HepG2 (cell line): ENCODE measurements around the gene DLG4. TPM values are rescaled to one million over a fixed set of nuclear protein-coding genes. Genes with fewer than 3 reads are reported as not detected.

ENCODE experiments used
- DPF2 ChIP-seq: sonication (generic); formaldehyde crosslinking; IDR thresholded peaks from 2 replicates; pipeline ENCODE4 v1.4.0; 2020; ENCODE audit warnings: mild to moderate bottlenecking, low read depth, missing genetic modification reagents, borderline replicate concordance
- FUBP1 ChIP-seq: sonication (generic); formaldehyde crosslinking; IDR thresholded peaks from 2 replicates; pipeline ENCODE4 v1.5.1; 2020; ENCODE audit warnings: missing genetic modification reagents, mild to moderate bottlenecking, borderline replicate concordance
- HNF1B ChIP-seq: sonication (generic); formaldehyde crosslinking; IDR thresholded peaks from 2 replicates; pipeline ENCODE4 v1.5.1; 2020; ENCODE audit warnings: mild to moderate bottlenecking, moderate library complexity, missing genetic modification reagents
- KLF6 ChIP-seq: IDR thresholded peaks from 2 replicates; pipeline ENCODE4 v1.8.0; 2016; ENCODE audit warnings: missing biosample characterization, missing genetic modification reagents
- MLLT10 ChIP-seq: sonication (generic); formaldehyde crosslinking; IDR thresholded peaks from 2 replicates; pipeline ENCODE4 v1.4.0; 2020; ENCODE audit warnings: missing genetic modification reagents
- PHF5A ChIP-seq: IDR thresholded peaks from one replicate; pipeline ENCODE4 v1.6.1; 2018; ENCODE audit warnings: low read depth, missing genetic modification reagents; ENCODE audit not compliant: unreplicated experiment
- SRSF1 ChIP-seq: fragments of 200-400 bp; formaldehyde crosslinking; optimal IDR thresholded peaks from 2 replicates; pipeline ENCODE3; 2017; ENCODE audit warnings: mild to moderate bottlenecking, low read depth, low read length, moderate library complexity
- ZC3H4 ChIP-seq: sonication (generic); formaldehyde crosslinking; IDR thresholded peaks from 2 replicates; pipeline ENCODE4 v1.4.0; 2020; ENCODE audit warnings: missing genetic modification reagents, borderline replicate concordance
- ZFP41 ChIP-seq: sonication (generic); formaldehyde crosslinking; IDR thresholded peaks from 2 replicates; pipeline ENCODE4 v1.4.0; 2020; ENCODE audit warnings: mild to moderate bottlenecking, missing genetic modification reagents, borderline replicate concordance
- ZIK1 ChIP-seq: sonication (generic); formaldehyde crosslinking; IDR thresholded peaks from 2 replicates; pipeline ENCODE4 v1.5.0; 2020; ENCODE audit warnings: mild to moderate bottlenecking, low read depth, missing genetic modification reagents, borderline replicate concordance
- ZNF160 ChIP-seq: sonication (generic); formaldehyde crosslinking; IDR thresholded peaks from 2 replicates; pipeline ENCODE4 v1.8.0; 2022; ENCODE audit warnings: mild to moderate bottlenecking, inconsistent platforms, missing genetic modification reagents
- ZNF878 ChIP-seq: sonication (generic); formaldehyde crosslinking; IDR thresholded peaks from 2 replicates; pipeline ENCODE4 v1.8.1; 2023; ENCODE audit warnings: mild to moderate bottlenecking, missing genetic modification reagents, moderate library complexity
- polyA plus RNA-seq, 8 experiments: library from polyadenylated mRNA; depleted of rRNA in 3 of 8; stranded (reverse) in 7 of 8; unstranded in 1 of 8; fragments of >200 nt; fragmentation: Illumina TruSeq in 4 of 8; extraction: Trizol in 4 of 8; gene quantifications; 2 replicates each; pipeline versions ENCODE4 v1.2.1 to v1.2.3, GENCODE V29; 2011 to 2016; ENCODE audit warnings: low read depth in 4 of 8, missing spikeins in 1 of 8, mixed read lengths in 1 of 8; ENCODE audit not compliant: insufficient read depth in 1 of 8
- total RNA-seq, 5 experiments: library from RNA; depleted of rRNA; stranded (reverse); fragments of >200 nt; fragmentation: Illumina TruSeq; extraction: Trizol; gene quantifications; 2 replicates each; pipeline ENCODE4 v1.2.3, GENCODE V29; 2016; ENCODE audit warnings: low read depth in 1 of 5
- TF ChIP-seq, protein P1 (sequence below): sonication (generic); formaldehyde crosslinking; IDR thresholded peaks from 2 replicates; pipeline ENCODE4 v1.4.0; 2020; ENCODE audit warnings: missing genetic modification reagents
- TF ChIP-seq, protein P2 (sequence below): sonication (generic); formaldehyde crosslinking; IDR thresholded peaks from 2 replicates; pipeline ENCODE4 v1.5.1; 2020; ENCODE audit warnings: missing genetic modification reagents, mild to moderate bottlenecking, borderline replicate concordance
- TF ChIP-seq, protein P3 (sequence below): sonication (generic); formaldehyde crosslinking; IDR thresholded peaks from 2 replicates; pipeline ENCODE4 v1.8.0; 2022; ENCODE audit warnings: missing genetic modification reagents, mild to moderate bottlenecking, moderate library complexity, borderline replicate concordance

DLG4 gene
- total and polyA plus RNA-seq, 2 of the 13 experiments (the other 11 are each of a cell fraction or from before 2014, with no cell fraction given) = 0.71 to 4.3 TPM

GRCh38 chr17:7234083-7234951 is 14.7 kb upstream of the DLG4 start, which contains the start of gene DVL2 (continued):
- peak; percentile 76; the same call in 1 of the 2 replicates for TF ChIP-seq FUBP1
- peak; percentile 57; the same call in 1 of the 2 replicates for TF ChIP-seq ZNF160 (CRISPR knock-in tag)
- peak; percentile 89 for TF ChIP-seq PHF5A (CRISPR knock-in tag)
- no peak for TF ChIP-seq ZFP41 (CRISPR knock-in tag)
- TF ChIP-seq MLLT10 (CRISPR knock-in tag) = no peak
- 0 out of 2 replicates have a peak, but pooled peaks have one; percentile 44 for TF ChIP-seq KLF6 (CRISPR knock-in tag)
- TF ChIP-seq SRSF1 = peak; percentile 75
- no peak; the same call in 1 of the 2 replicates for TF ChIP-seq ZNF878 (CRISPR knock-in tag)
- TF ChIP-seq, protein P1, sequence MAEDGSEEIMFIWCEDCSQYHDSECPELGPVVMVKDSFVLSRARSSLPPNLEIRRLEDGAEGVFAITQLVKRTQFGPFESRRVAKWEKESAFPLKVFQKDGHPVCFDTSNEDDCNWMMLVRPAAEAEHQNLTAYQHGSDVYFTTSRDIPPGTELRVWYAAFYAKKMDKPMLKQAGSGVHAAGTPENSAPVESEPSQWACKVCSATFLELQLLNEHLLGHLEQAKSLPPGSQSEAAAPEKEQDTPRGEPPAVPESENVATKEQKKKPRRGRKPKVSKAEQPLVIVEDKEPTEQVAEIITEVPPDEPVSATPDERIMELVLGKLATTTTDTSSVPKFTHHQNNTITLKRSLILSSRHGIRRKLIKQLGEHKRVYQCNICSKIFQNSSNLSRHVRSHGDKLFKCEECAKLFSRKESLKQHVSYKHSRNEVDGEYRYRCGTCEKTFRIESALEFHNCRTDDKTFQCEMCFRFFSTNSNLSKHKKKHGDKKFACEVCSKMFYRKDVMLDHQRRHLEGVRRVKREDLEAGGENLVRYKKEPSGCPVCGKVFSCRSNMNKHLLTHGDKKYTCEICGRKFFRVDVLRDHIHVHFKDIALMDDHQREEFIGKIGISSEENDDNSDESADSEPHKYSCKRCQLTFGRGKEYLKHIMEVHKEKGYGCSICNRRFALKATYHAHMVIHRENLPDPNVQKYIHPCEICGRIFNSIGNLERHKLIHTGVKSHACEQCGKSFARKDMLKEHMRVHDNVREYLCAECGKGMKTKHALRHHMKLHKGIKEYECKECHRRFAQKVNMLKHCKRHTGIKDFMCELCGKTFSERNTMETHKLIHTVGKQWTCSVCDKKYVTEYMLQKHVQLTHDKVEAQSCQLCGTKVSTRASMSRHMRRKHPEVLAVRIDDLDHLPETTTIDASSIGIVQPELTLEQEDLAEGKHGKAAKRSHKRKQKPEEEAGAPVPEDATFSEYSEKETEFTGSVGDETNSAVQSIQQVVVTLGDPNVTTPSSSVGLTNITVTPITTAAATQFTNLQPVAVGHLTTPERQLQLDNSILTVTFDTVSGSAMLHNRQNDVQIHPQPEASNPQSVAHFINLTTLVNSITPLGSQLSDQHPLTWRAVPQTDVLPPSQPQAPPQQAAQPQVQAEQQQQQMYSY = peak; percentile 61; the same call in 1 of the 2 replicates
- TF ChIP-seq, protein P2, sequence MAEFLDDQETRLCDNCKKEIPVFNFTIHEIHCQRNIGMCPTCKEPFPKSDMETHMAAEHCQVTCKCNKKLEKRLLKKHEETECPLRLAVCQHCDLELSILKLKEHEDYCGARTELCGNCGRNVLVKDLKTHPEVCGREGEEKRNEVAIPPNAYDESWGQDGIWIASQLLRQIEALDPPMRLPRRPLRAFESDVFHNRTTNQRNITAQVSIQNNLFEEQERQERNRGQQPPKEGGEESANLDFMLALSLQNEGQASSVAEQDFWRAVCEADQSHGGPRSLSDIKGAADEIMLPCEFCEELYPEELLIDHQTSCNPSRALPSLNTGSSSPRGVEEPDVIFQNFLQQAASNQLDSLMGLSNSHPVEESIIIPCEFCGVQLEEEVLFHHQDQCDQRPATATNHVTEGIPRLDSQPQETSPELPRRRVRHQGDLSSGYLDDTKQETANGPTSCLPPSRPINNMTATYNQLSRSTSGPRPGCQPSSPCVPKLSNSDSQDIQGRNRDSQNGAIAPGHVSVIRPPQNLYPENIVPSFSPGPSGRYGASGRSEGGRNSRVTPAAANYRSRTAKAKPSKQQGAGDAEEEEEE (CRISPR knock-in tag) = no peak
- peak; percentile 90 for TF ChIP-seq ZC3H4
- TF ChIP-seq, protein P3, sequence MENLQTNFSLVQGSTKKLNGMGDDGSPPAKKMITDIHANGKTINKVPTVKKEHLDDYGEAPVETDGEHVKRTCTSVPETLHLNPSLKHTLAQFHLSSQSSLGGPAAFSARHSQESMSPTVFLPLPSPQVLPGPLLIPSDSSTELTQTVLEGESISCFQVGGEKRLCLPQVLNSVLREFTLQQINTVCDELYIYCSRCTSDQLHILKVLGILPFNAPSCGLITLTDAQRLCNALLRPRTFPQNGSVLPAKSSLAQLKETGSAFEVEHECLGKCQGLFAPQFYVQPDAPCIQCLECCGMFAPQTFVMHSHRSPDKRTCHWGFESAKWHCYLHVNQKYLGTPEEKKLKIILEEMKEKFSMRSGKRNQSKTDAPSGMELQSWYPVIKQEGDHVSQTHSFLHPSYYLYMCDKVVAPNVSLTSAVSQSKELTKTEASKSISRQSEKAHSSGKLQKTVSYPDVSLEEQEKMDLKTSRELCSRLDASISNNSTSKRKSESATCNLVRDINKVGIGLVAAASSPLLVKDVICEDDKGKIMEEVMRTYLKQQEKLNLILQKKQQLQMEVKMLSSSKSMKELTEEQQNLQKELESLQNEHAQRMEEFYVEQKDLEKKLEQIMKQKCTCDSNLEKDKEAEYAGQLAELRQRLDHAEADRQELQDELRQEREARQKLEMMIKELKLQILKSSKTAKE = peak; percentile 74
- no peak for TF ChIP-seq DPF2
- peak; percentile 67 for TF ChIP-seq HNF1B (CRISPR knock-in tag)
- TF ChIP-seq ZIK1 (CRISPR knock-in tag) = peak; percentile 78
